ENCODE results near the gene TMEM63B. TPM values are rescaled to one million over a fixed set of nuclear protein-coding genes. Genes with fewer than 3 reads are reported as not detected.
A peak's percentile ranks its signal among the peaks of the same experiment; 100 is the strongest.

TMEM63B gene
- total and polyA plus RNA-seq, 9 donors = 8.6 to 22.2 (median 18.6) TPM

DNA sequence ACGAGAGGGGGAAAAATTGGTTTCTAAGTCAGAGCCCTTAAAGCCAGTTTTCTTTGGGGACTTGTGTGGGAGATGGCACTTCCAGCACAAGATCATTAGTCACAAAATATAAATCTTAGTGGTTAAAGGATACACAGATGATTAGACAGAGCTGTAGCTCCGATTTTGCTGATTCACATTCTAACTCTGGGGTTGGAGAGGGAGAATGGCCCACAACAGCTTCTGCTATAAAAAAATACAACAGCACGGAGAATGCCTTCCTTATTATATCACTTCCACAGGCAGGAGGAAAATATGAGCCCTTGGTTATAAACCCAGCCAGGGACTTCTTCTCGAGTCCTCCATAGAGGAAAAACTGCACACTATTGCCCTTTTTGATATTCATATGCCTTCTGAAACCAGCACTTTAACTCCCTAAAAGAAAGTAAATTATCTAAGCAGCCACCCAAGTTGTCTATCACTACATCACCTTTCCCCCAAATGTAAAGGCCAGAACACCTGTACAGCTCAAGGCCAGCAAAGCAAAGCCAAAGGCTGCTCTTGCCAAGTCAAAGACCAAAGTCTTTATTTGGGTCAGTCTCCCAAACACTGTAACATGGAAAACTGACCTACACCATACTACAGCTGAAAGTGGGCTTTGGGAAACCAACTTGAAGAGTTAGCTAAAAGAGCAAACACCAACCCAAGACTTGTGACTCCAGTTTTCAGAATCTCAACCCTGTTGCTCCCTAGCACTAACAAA is 10.5 kb upstream of the TMEM63B start:
- Histone ChIP-seq H3K4me1 (ENCODE audit: control insufficient read depth, insufficient read depth, low read length) (peaks cover 17% of the 10 kb centered on the region), H3K27me3 (ENCODE audit: control insufficient read depth, insufficient read depth, low read length) (no peaks in the 10 kb centered on the region), H3K9me3 (replicated peaks; ENCODE audit: control insufficient read depth, low read depth, low read length) (no peaks in the 10 kb centered on the region), H3K27ac (ENCODE audit: low read length) (peak overlapping the region; percentile 58), H3K36me3 (ENCODE audit: control insufficient read depth, insufficient read depth, low read length) (peaks cover 34% of the 10 kb centered on the region), H3K4me3 (ENCODE audit: low read length) (no peak overlapping the region)
- peak; percentile 59 for DNase-seq
- WGBS (ENCODE audit: insufficient coverage) = 40% methylated on average over 1 of the region's 4 CpGs

DNA sequence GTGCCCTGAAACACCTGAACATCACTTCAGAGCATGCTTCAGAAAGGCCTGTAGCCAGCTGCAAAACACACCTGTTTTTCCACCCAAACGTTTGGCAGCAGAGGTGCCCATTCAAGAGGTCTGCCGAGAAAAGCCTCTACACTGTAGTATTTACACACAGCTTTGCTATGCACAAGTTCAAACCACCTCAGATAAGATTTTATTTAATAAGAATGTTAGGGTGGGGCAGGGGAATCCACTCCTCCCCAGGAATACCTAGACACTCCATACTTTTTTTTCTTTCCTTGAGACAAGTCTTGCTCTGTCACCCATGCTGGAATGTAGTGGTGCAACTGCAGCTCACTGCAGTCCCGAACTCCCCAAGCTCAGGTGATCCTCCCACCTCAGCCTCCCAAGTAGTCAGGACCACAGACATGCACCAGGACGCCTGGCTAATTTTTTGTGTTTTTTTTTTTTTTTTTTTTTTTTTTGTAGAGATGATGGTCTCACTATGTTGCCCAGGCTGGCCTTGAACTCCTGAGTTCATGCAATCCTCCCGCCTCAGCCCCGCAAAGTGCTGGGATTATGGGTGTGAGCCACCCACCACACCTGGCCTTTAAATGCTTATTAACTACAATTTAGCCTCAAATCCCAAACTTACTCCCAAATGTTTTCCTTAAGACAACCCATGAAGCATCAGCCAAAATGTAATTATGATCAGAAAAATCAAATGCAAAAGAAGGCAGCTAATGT is 9.8 kb upstream of the TMEM63B start:
- no CpG with 5 or more reads among the region's 6 CpGs for WGBS (ENCODE audit: insufficient coverage)
- H3K9me3 ChIP-seq (replicated peaks; ENCODE audit: control insufficient read depth, low read depth, low read length) = no peaks in the 10 kb centered on the region
- peaks cover 19% of the 10 kb centered on the region for H3K4me1 ChIP-seq (ENCODE audit: control insufficient read depth, insufficient read depth, low read length)
- H3K27ac ChIP-seq (ENCODE audit: low read length) = no peak overlapping the region
- DNase-seq = no peak
- H3K27me3 ChIP-seq (ENCODE audit: control insufficient read depth, insufficient read depth, low read length) = no peaks in the 10 kb centered on the region
- peaks cover 30% of the 10 kb centered on the region for H3K36me3 ChIP-seq (ENCODE audit: control insufficient read depth, insufficient read depth, low read length)
- H3K4me3 ChIP-seq (ENCODE audit: low read length) = no peak overlapping the region

DNA sequence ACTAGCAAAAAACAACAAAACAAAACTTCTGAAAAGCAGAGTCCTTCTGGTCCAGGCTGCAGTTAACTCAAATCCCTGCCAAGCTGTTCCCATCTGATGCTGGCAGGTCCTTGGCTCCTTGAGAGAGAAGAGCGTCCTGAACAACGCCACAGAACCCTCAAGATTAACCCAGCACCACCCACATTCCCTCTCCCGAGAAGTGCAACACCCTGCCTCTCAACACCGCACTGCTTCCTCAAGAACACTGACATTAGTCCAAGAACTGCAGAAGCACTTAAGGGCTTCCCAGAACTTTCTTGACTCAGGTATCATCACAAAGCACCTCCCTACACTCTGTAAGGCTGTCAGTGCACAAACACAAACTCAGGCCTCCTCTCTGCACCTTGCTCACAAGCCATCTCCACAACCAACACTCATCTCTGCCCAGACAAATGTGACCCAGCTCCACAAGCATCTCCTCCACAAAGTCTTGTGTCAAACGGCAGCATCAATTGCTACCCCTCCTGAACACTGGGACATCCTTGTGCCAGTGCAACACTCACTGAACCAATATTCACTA is 7.6 kb upstream of the TMEM63B start:
- WGBS (ENCODE audit: insufficient coverage) = 22% methylated on average over 5 of the region's 5 CpGs
- Histone ChIP-seq H3K9me3 (replicated peaks; ENCODE audit: control insufficient read depth, low read depth, low read length) (no peaks in the 10 kb centered on the region), H3K27me3 (ENCODE audit: control insufficient read depth, insufficient read depth, low read length) (no peaks in the 10 kb centered on the region), H3K4me1 (ENCODE audit: control insufficient read depth, insufficient read depth, low read length) (peaks cover 27% of the 10 kb centered on the region), H3K36me3 (ENCODE audit: control insufficient read depth, insufficient read depth, low read length) (peaks cover 13% of the 10 kb centered on the region), H3K4me3 (ENCODE audit: low read length) (no peak overlapping the region), H3K27ac (ENCODE audit: low read length) (no peak overlapping the region)
- DNase-seq = no peak

DNA sequence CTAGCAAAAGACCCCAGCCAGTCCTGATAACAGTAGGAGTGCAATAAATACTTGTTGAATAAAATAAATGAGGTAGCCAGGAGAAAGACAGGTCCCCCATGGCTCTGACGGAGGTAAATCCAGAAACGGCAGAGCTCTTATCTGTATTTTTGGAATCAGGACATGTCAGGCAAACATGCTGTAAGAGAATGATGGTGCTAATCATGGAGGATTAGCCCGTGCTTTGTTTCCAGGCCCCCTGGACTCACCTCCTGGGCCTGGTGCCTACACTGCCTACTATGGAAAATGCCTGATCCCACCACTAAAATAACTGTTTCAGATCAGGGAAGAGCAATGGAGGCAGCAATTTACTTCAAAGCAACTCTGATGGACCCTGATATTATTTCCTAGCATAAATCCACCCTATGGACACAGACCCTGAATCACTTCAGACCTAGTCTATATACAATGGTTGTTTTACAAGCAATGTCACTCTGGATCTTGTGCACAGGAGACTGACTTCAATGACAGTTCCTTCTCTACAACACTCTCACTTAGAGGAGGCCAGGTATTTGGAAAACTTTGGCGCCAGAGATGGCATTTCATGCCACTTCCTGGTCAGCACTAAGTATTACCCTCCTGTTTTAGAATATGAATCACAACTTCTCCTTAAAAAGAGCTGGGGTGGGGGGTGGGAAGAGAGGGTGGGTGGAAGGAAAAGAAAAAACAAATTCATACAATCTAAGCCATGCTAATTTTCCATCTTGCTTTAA is 6.5 kb upstream of the TMEM63B start:
- Histone ChIP-seq H3K4me1 (ENCODE audit: control insufficient read depth, insufficient read depth, low read length) (peaks cover 34% of the 10 kb centered on the region), H3K4me3 (ENCODE audit: low read length) (no peak overlapping the region), H3K27ac (ENCODE audit: low read length) (no peak overlapping the region), H3K36me3 (ENCODE audit: control insufficient read depth, insufficient read depth, low read length) (peaks cover 4% of the 10 kb centered on the region), H3K9me3 (replicated peaks; ENCODE audit: control insufficient read depth, low read depth, low read length) (no peaks in the 10 kb centered on the region), H3K27me3 (ENCODE audit: control insufficient read depth, insufficient read depth, low read length) (no peaks in the 10 kb centered on the region)
- no peak for DNase-seq
- 67% methylated on average over 2 of the region's 4 CpGs for WGBS (ENCODE audit: insufficient coverage)

DNA sequence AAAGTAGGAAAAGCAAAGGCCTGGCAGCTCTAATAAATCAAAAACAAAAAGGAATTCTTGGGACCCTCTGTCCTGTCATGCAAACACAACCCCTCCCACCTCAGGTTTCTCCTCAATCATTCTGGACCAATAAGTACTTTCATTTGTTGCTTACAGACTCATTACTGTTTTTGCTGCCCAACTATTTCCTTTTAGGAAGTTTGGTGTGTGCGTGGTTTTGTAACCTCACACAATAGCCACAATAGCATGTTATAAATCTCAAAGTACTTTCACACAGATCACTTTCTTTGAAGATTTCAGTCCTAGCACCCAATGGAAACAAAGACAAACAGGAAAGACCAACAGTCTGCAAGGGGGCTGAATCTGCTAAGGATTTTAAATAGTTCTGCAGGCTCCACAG is 4.6 kb upstream of the TMEM63B start:
- Histone ChIP-seq H3K27ac (ENCODE audit: low read length) (peak overlapping the region; percentile 66), H3K36me3 (ENCODE audit: control insufficient read depth, insufficient read depth, low read length) (no peaks in the 10 kb centered on the region), H3K27me3 (ENCODE audit: control insufficient read depth, insufficient read depth, low read length) (no peaks in the 10 kb centered on the region), H3K9me3 (replicated peaks; ENCODE audit: control insufficient read depth, low read depth, low read length) (no peaks in the 10 kb centered on the region), H3K4me3 (ENCODE audit: low read length) (no peak overlapping the region), H3K4me1 (ENCODE audit: control insufficient read depth, insufficient read depth, low read length) (peaks cover 30% of the 10 kb centered on the region)
- peak; percentile 27 for DNase-seq
- WGBS (ENCODE audit: insufficient coverage) = no CpG with 5 or more reads among the region's 1 CpG

DNA sequence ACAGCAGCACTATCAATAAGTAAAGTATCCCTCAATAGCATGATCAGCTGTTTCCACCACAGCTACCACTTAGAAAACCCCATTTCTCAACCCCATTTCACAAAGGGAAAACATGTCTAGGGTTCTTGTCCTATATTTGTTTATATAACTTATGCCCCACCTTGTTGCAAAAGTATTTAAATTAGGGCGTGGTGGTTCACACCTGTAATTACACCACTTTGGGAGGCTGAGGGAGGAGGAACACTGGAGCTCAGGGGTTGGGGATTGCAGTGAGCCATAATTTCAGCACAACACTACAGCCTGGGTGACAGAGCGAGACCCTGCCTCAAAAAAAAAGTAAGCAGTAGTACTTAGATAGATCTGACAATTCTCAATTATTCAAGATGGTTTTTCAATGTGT is 3.8 kb upstream of the TMEM63B start:
- Histone ChIP-seq H3K9me3 (replicated peaks; ENCODE audit: control insufficient read depth, low read depth, low read length) (no peaks in the 10 kb centered on the region), H3K4me1 (ENCODE audit: control insufficient read depth, insufficient read depth, low read length) (peaks cover 34% of the 10 kb centered on the region), H3K27ac (ENCODE audit: low read length) (no peak overlapping the region), H3K36me3 (ENCODE audit: control insufficient read depth, insufficient read depth, low read length) (no peaks in the 10 kb centered on the region), H3K27me3 (ENCODE audit: control insufficient read depth, insufficient read depth, low read length) (no peaks in the 10 kb centered on the region), H3K4me3 (ENCODE audit: low read length) (no peak overlapping the region)
- DNase-seq = no peak
- WGBS (ENCODE audit: insufficient coverage) = no CpG with 5 or more reads among the region's 2 CpGs

DNA sequence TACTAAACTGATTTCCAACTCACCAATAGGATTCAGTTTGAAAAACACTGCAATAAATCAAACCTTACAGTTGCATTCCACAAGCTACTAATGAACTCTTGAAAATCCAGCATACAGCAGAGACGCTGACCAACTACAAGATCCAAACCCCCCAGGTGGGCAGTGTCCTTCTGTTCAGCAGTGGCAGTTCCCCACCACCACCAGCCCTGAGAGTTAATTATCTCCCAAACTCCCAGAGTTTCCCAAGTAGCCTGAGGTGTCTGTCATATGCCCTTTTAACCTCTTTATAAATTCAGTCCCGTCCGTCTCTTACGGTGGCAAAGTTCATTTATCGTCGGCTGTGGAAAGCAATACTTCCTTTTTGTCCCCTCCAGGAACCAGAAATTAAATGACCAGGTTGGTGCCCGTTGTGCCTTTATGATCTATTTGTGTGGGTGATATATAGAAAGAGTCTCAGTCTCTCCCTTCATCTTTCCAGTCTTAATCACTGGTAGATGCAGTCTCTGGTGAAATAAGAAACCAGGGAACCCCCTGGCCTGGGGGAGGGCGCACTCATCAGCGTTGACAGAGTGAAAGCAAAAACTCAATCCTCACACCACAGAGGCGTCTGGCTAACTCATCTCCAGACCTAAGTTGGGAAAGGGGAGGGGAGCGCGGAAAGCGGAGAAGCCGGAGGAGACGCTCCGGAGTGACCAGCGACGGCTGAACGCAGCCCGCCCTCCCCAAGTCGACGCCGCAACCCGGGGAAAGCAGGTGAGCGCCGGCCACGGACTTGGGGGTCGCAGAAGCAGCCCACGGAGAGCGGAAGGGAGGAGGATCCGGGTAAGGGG is 819 bp upstream of the TMEM63B start:
- WGBS (ENCODE audit: insufficient coverage) = 4% methylated on average over 4 of the region's 31 CpGs
- peaks cover 32% of the 10 kb centered on the region for H3K4me1 ChIP-seq (ENCODE audit: control insufficient read depth, insufficient read depth, low read length)
- no peaks in the 10 kb centered on the region for H3K9me3 ChIP-seq (replicated peaks; ENCODE audit: control insufficient read depth, low read depth, low read length)
- peak overlapping the region; percentile 76 for H3K4me3 ChIP-seq (ENCODE audit: low read length)
- peak; percentile 86 for DNase-seq
- peak overlapping the region; percentile 97 for H3K27ac ChIP-seq (ENCODE audit: low read length)
- H3K27me3 ChIP-seq (ENCODE audit: control insufficient read depth, insufficient read depth, low read length) = no peaks in the 10 kb centered on the region
- H3K36me3 ChIP-seq (ENCODE audit: control insufficient read depth, insufficient read depth, low read length) = no peaks in the 10 kb centered on the region

DNA sequence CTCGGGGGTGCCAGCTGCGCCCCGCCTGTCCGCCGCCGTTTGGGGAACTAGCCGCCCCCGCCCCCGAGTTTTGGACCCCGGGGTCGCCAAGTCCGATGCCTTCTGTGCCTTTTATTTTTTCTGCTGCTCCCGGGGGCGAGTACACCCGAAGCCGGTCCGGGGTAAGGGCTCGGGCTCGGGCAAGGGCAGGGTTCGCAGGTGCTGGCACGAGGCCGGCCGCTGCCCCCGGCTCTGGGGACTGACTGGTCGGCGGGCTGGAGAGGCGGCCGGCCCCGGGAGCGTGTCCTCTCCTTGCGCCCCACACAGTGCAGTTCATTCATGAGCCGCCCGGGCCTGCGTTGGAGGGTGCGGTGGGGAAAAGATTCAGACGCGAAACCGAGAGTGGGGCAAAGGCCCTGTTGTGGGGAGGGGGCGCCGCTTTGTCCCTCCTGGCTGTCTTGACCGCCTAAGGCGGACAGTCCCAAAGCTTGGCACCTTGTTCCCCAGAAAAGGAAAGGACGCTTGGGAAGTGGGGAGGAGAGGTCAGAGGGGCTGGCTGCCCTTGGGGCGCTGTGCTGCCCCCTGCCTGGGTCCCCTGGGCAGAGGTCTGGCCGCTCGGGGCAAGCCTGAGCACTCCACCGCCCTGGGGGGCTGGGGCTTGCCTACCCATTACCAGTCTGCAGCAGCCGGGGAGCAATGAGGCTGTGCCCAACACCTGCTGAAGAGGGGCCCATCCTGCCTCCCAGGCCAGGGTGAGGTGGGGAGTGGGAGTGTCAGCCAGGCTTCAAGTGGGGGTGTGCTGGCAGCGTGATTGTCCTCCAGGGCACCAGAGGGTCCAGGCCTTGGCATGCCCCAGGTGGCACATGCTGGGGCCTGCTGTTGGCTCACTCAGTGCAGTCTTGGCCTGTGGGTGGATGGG is 915 bp downstream of the TMEM63B start:
- H3K4me3 ChIP-seq (ENCODE audit: low read length) = peak overlapping the region; percentile 91
- H3K27me3 ChIP-seq (ENCODE audit: control insufficient read depth, insufficient read depth, low read length) = no peaks in the 10 kb centered on the region
- DNase-seq = peak; percentile 39
- peaks cover 29% of the 10 kb centered on the region for H3K4me1 ChIP-seq (ENCODE audit: control insufficient read depth, insufficient read depth, low read length)
- no peak overlapping the region for H3K27ac ChIP-seq (ENCODE audit: low read length)
- 2% methylated on average over 44 of the region's 49 CpGs for WGBS (ENCODE audit: insufficient coverage)
- no peaks in the 10 kb centered on the region for H3K36me3 ChIP-seq (ENCODE audit: control insufficient read depth, insufficient read depth, low read length)
- no peaks in the 10 kb centered on the region for H3K9me3 ChIP-seq (replicated peaks; ENCODE audit: control insufficient read depth, low read depth, low read length)

DNA sequence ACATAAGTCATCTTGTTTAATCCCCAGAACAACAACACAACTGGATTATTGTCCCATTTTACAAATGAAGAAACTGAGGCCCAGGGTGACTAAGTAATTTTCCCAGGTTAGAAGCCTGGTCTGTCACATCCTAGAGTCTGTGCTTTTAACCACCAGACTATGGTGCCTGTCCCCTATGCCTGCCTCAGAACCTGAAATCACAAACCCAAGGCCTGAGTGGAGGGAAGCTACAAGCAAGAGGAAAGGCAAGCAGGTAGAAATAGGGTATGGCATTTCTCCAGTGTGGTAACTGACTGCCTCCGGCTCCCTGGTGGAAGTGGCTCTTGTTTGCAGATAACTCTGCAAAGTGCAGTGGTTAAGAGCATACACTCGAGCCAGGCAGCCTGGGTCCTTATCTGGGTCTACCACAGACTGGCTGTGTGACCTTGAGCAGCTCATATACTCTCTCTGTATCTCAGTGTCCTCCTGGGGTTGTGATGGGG is 2.5 kb downstream of the TMEM63B start:
- Histone ChIP-seq H3K4me3 (ENCODE audit: low read length) (no peak overlapping the region), H3K9me3 (replicated peaks; ENCODE audit: control insufficient read depth, low read depth, low read length) (no peaks in the 10 kb centered on the region), H3K27me3 (ENCODE audit: control insufficient read depth, insufficient read depth, low read length) (no peaks in the 10 kb centered on the region), H3K27ac (ENCODE audit: low read length) (no peak overlapping the region), H3K36me3 (ENCODE audit: control insufficient read depth, insufficient read depth, low read length) (peaks cover 6% of the 10 kb centered on the region), H3K4me1 (ENCODE audit: control insufficient read depth, insufficient read depth, low read length) (peaks cover 28% of the 10 kb centered on the region)
- no CpG with 5 or more reads among the region's 2 CpGs for WGBS (ENCODE audit: insufficient coverage)
- no peak for DNase-seq

Data from muscle of leg (tissue), 11 donors.